ENCODE measurements around the gene ADARB2.

The ADARB2 gene

GRCh38 chr10:1591045-1591444, 146.3 kb downstream of the ADARB2 start:
- H3K4me3 ChIP-seq (replicated peaks; ENCODE audit: insufficient read depth, low read length), result no peak overlapping the region
- no peak overlapping the region for H3K27ac ChIP-seq (replicated peaks)
- TF ChIP-seq SPI1 (IDR thresholded peaks at IDR 0.05; ENCODE audit: borderline replicate concordance, low read depth) (no peak), GABPA (IDR thresholded peaks at IDR 0.05; ENCODE audit: low read depth) (no peak), POLR2AphosphoS5 (IDR thresholded peaks at IDR 0.05; ENCODE audit: low read depth) (no peak), REST (IDR thresholded peaks at IDR 0.05; ENCODE audit: insufficient replicate concordance, low read depth) (no peak), CTCF (IDR thresholded peaks at IDR 0.05; ENCODE audit: insufficient read depth, low read length) (no peak)
- DNase-seq (ENCODE audit: low read depth in 1 of 2, low spot score in 1 of 2), result no peak
- no peaks in the 10 kb centered on the region for H3K27me3 ChIP-seq (ENCODE audit: insufficient read depth, poor library complexity, severe bottlenecking)

GRCh38 chr10:1589257-1589656, 148.1 kb downstream of the ADARB2 start:
- Histone ChIP-seq H3K4me3 (replicated peaks; ENCODE audit: insufficient read depth, low read length) (no peak overlapping the region), H3K27me3 (ENCODE audit: insufficient read depth, poor library complexity, severe bottlenecking) (no peaks in the 10 kb centered on the region), H3K27ac (replicated peaks) (no peak overlapping the region)
- TF ChIP-seq SPI1 (IDR thresholded peaks at IDR 0.05; ENCODE audit: borderline replicate concordance, low read depth) (no peak), GABPA (IDR thresholded peaks at IDR 0.05; ENCODE audit: low read depth) (no peak), POLR2AphosphoS5 (IDR thresholded peaks at IDR 0.05; ENCODE audit: low read depth) (no peak), REST (IDR thresholded peaks at IDR 0.05; ENCODE audit: insufficient replicate concordance, low read depth) (no peak), CTCF (IDR thresholded peaks at IDR 0.05; ENCODE audit: insufficient read depth, low read length) (no peak)
- DNase-seq (ENCODE audit: low read depth in 1 of 2, low spot score in 1 of 2), result no peak

GRCh38 chr10:1582739-1583138, 154.6 kb downstream of the ADARB2 start:
- Histone ChIP-seq H3K27me3 (ENCODE audit: insufficient read depth, poor library complexity, severe bottlenecking) (no peaks in the 10 kb centered on the region), H3K27ac (replicated peaks) (no peak overlapping the region), H3K4me3 (replicated peaks; ENCODE audit: insufficient read depth, low read length) (no peak overlapping the region)
- no peak for DNase-seq (ENCODE audit: low read depth in 1 of 2, low spot score in 1 of 2)
- TF ChIP-seq CTCF (IDR thresholded peaks at IDR 0.05; ENCODE audit: insufficient read depth, low read length) (no peak), REST (IDR thresholded peaks at IDR 0.05; ENCODE audit: insufficient replicate concordance, low read depth) (no peak), GABPA (IDR thresholded peaks at IDR 0.05; ENCODE audit: low read depth) (no peak), POLR2AphosphoS5 (IDR thresholded peaks at IDR 0.05; ENCODE audit: low read depth) (no peak), SPI1 (IDR thresholded peaks at IDR 0.05; ENCODE audit: borderline replicate concordance, low read depth) (no peak)

Measured in HL-60 (cell line).